Astrocyte of the spinal cord (primary cell): Measurements from ENCODE around the gene SP100.
A peak's percentile ranks its signal among the peaks of the same experiment; 100 is the strongest.

Experiments used
- DNase-seq: peaks from one replicate; pipeline ENCODE4 v3.0.0; 2011; ENCODE audit warnings: low read depth, low spot score
- H3K4me3 ChIP-seq: 2 replicates; pipeline ENCODE4 v1.5.1; 2011; ENCODE audit warnings: low read depth, mild to moderate bottlenecking, low read length, moderate library complexity
- CTCF ChIP-seq: IDR thresholded peaks from 2 replicates; pipeline ENCODE4 v1.5.1; 2012; ENCODE audit warnings: low read depth, mild to moderate bottlenecking, low read length, inconsistent platforms
- in situ Hi-C: cut with HindIII; loops from 2 replicates; pipeline ENCODE4 v1.10.0; 2017; ENCODE audit warnings: low sequenced_read_pairs

The SP100 gene

GRCh38 chr2:230417436-230417835 is 1.4 kb downstream of the SP100 start:
- TF ChIP-seq CTCF: no peak
- in situ Hi-C loops: no loop called here
- H3K4me3 ChIP-seq: peak overlapping the region; percentile 74
- DNase-seq: no peak

GRCh38 chr2:230418341-230419016 is 2.5 kb downstream of the SP100 start:
- peak; percentile 75 for DNase-seq
- TF ChIP-seq CTCF: no peak
- peak overlapping the region; percentile 14 for H3K4me3 ChIP-seq
- in situ Hi-C loops: no loop called here

GRCh38 chr2:230419181-230419580 is 3.2 kb downstream of the SP100 start:
- no peak for DNase-seq
- in situ Hi-C loops: no loop called here
- no peak for TF ChIP-seq CTCF
- H3K4me3 ChIP-seq: no peak overlapping the region

- no peak for DNase-seq
- TF ChIP-seq CTCF: no peak
- H3K4me3 ChIP-seq: no peak overlapping the region
- in situ Hi-C loops: no loop called here
Observed at GRCh38 chr2:230422149-230422548, 6.1 kb downstream of the SP100 start.

- TF ChIP-seq CTCF: no peak
- peak; percentile 37 for DNase-seq
- H3K4me3 ChIP-seq: no peak overlapping the region
- in situ Hi-C loops: no loop called here
Observed at GRCh38 chr2:230423851-230424458, 8.0 kb downstream of the SP100 start.

GRCh38 chr2:230425377-230425776 is 9.4 kb downstream of the SP100 start:
- H3K4me3 ChIP-seq: no peak overlapping the region
- no peak for DNase-seq
- no peak for TF ChIP-seq CTCF
- in situ Hi-C loops: no loop called here
